Left forelimb (tissue), 1 donor: ENCODE results near the gene PKD1L1.
A peak's percentile ranks its signal among the peaks of the same experiment; 100 is the strongest.
"Not testable (repeated sequence)": the region's sequence is repeated elsewhere in the genome, so short reads cannot be mapped to it uniquely, and the experiment has no call there.

Source experiments
- DNase-seq: peaks from one replicate; pipeline ENCODE4 v3.0.0-alpha.2; 2018; ENCODE audit warnings: low spot score

PKD1L1 gene

GRCh38 chr7:47948141-47948790, at the start of gene PKD1L1:
Gene PKD1L1 (minus strand): TSS chr7:47948466. CDS start chr7:47948440, 26 bp downstream.
- no peak for DNase-seq

- DNase-seq, result no peak
Measured at GRCh38 chr7:47992446-47992845, 44.2 kb upstream of the PKD1L1 start.

GRCh38 chr7:47991741-47992311, 43.6 kb upstream of the PKD1L1 start:
- peak; percentile 90 for DNase-seq

- no peak for DNase-seq
Measured at GRCh38 chr7:47991270-47991669, 43.0 kb upstream of the PKD1L1 start.

GRCh38 chr7:47990592-47990991, 42.3 kb upstream of the PKD1L1 start:
- no peak for DNase-seq

- DNase-seq, result not testable (repeated sequence)
Measured at GRCh38 chr7:47989607-47990400, 41.5 kb upstream of the PKD1L1 start.

- no peak for DNase-seq
Measured at GRCh38 chr7:47988496-47989386, 40.5 kb upstream of the PKD1L1 start.

- DNase-seq, result no peak
Measured at GRCh38 chr7:47982610-47983009, 34.3 kb upstream of the PKD1L1 start.

GRCh38 chr7:47980648-47981047, 32.4 kb upstream of the PKD1L1 start:
- not testable (repeated sequence) for DNase-seq

- no peak for DNase-seq
Measured at GRCh38 chr7:47979832-47980181, 31.5 kb upstream of the PKD1L1 start.

- peak; percentile 91 for DNase-seq
Measured at GRCh38 chr7:47979145-47979831, 31.0 kb upstream of the PKD1L1 start, which contains the start of gene HUS1. Gene HUS1 (minus strand): TSS chr7:47979615. CDS start chr7:47979519, 96 bp downstream.

- no peak for DNase-seq
Measured at GRCh38 chr7:47978790-47979144, 30.5 kb upstream of the PKD1L1 start.

- DNase-seq, result no peak
Measured at GRCh38 chr7:47973739-47974138, 25.5 kb upstream of the PKD1L1 start.

- DNase-seq, result no peak
Measured at GRCh38 chr7:47970761-47971160, 22.5 kb upstream of the PKD1L1 start.

GRCh38 chr7:47968847-47969774, 20.8 kb upstream of the PKD1L1 start:
- DNase-seq, result no peak

- DNase-seq, result no peak
Measured at GRCh38 chr7:47967708-47968107, 19.4 kb upstream of the PKD1L1 start.

- DNase-seq, result no peak
Measured at GRCh38 chr7:47967123-47967522, 18.9 kb upstream of the PKD1L1 start.

- DNase-seq, result no peak
Measured at GRCh38 chr7:47965456-47965855, 17.2 kb upstream of the PKD1L1 start.

- DNase-seq, result no peak
Measured at GRCh38 chr7:47962262-47962661, 14.0 kb upstream of the PKD1L1 start.

GRCh38 chr7:47957156-47957555, 8.9 kb upstream of the PKD1L1 start:
- no peak for DNase-seq
